HepG2 (cell line): ENCODE results near the gene SLC6A16. TPM values are rescaled to one million over a fixed set of nuclear protein-coding genes. Genes with fewer than 3 reads are reported as not detected.
A peak's percentile ranks its signal among the peaks of the same experiment; 100 is the strongest.

ENCODE experiments used
- AGO1 ChIP-seq: fragments of 200-400 bp; formaldehyde crosslinking; IDR thresholded peaks from 2 replicates; pipeline ENCODE4 v1.6.1; 2017; ENCODE audit warnings: mild to moderate bottlenecking, low read depth, low read length, moderate library complexity; ENCODE audit not compliant: poor library complexity, severe bottlenecking
- CBX5 ChIP-seq: sonication (generic); formaldehyde crosslinking; IDR thresholded peaks from 2 replicates; pipeline ENCODE4 v1.4.0; 2020; ENCODE audit warnings: missing genetic modification reagents, borderline replicate concordance
- CREM ChIP-seq, 2 experiments: sonication (generic) in 1 of 2; formaldehyde crosslinking in 1 of 2; IDR thresholded peaks; 2 replicates each; pipeline versions ENCODE4 v1.4.0 to v1.6.1; 2016 to 2020; ENCODE audit warnings: antibody characterized with exemption in 1 of 2, mild to moderate bottlenecking in 1 of 2, missing genetic modification reagents in 1 of 2
- EZH2 ChIP-seq: conservative IDR thresholded peaks from 2 replicates; pipeline ENCODE4 v1.6.1; 2012; ENCODE audit warnings: mild to moderate bottlenecking, low read depth, low read length, moderate library complexity
- HNF1B ChIP-seq: sonication (generic); formaldehyde crosslinking; IDR thresholded peaks from 2 replicates; pipeline ENCODE4 v1.5.1; 2020; ENCODE audit warnings: mild to moderate bottlenecking, moderate library complexity, missing genetic modification reagents
- KLF15 ChIP-seq: sonication (generic); formaldehyde crosslinking; IDR thresholded peaks from 2 replicates; pipeline ENCODE4 v1.8.1; 2023; ENCODE audit warnings: borderline replicate concordance, mild to moderate bottlenecking, inconsistent platforms, missing genetic modification reagents, mixed read lengths
- KLF16 ChIP-seq, 2 experiments: sonication (generic) in 1 of 2; formaldehyde crosslinking in 1 of 2; IDR thresholded peaks; 2 replicates each; pipeline versions ENCODE4 v1.6.1 to v1.8.0; 2016 to 2023; ENCODE audit warnings: missing genetic modification reagents in 2 of 2, missing compliant biosample characterization in 1 of 2
- MED1 ChIP-seq: sonication (generic); formaldehyde crosslinking; IDR thresholded peaks from 2 replicates; pipeline ENCODE4 v1.4.0; 2020; ENCODE audit warnings: missing genetic modification reagents
- MLXIP ChIP-seq: sonication (generic); formaldehyde crosslinking; IDR thresholded peaks from 2 replicates; pipeline ENCODE4 v1.9.0; 2021; ENCODE audit warnings: missing genetic modification reagents, borderline replicate concordance
- POGZ ChIP-seq: sonication (generic); formaldehyde crosslinking; IDR thresholded peaks from 2 replicates; pipeline ENCODE4 v1.4.0; 2020; ENCODE audit warnings: mild to moderate bottlenecking, missing genetic modification reagents
- RBM39 ChIP-seq: fragments of 200-400 bp; formaldehyde crosslinking; IDR thresholded peaks from one replicate; pipeline ENCODE4 v1.6.1; 2018; ENCODE audit warnings: antibody characterized with exemption, mild to moderate bottlenecking, low read depth, low read length; ENCODE audit not compliant: poor library complexity, severe bottlenecking
- SOX5 ChIP-seq: IDR thresholded peaks from 2 replicates; pipeline ENCODE4 v1.6.1; 2016; ENCODE audit warnings: borderline replicate concordance
- TAF1 ChIP-seq: sonication (generic); formaldehyde crosslinking; IDR thresholded peaks from 2 replicates; pipeline ENCODE4 v1.4.0; 2020; ENCODE audit warnings: missing genetic modification reagents
- ZBTB4 ChIP-seq: sonication (generic); formaldehyde crosslinking; IDR thresholded peaks from 2 replicates; pipeline ENCODE4 v1.4.0; 2020; ENCODE audit warnings: missing genetic modification reagents, mild to moderate bottlenecking, borderline replicate concordance
- ZNF441 ChIP-seq: sonication (generic); formaldehyde crosslinking; IDR thresholded peaks from 2 replicates; pipeline ENCODE4 v1.7.0; 2021; ENCODE audit warnings: missing genetic modification reagents, borderline replicate concordance
- ZNF891 ChIP-seq: sonication (generic); formaldehyde crosslinking; IDR thresholded peaks from 2 replicates; pipeline ENCODE4 v1.5.0; 2020; ENCODE audit warnings: mild to moderate bottlenecking, missing genetic modification reagents
- polyA plus RNA-seq, 8 experiments: library from polyadenylated mRNA; depleted of rRNA in 3 of 8; stranded (reverse) in 7 of 8; unstranded in 1 of 8; fragments of >200 nt; fragmentation: Illumina TruSeq in 4 of 8; extraction: Trizol in 4 of 8; gene quantifications; 2 replicates each; pipeline versions ENCODE4 v1.2.1 to v1.2.3, GENCODE V29; 2011 to 2016; ENCODE audit warnings: low read depth in 4 of 8, missing spikeins in 1 of 8, mixed read lengths in 1 of 8; ENCODE audit not compliant: insufficient read depth in 1 of 8
- total RNA-seq, 5 experiments: library from RNA; depleted of rRNA; stranded (reverse); fragments of >200 nt; fragmentation: Illumina TruSeq; extraction: Trizol; gene quantifications; 2 replicates each; pipeline ENCODE4 v1.2.3, GENCODE V29; 2016; ENCODE audit warnings: low read depth in 1 of 5
- TF ChIP-seq, protein P1 (sequence below): sonication (generic); formaldehyde crosslinking; IDR thresholded peaks from 2 replicates; pipeline ENCODE4 v1.5.0; 2020; ENCODE audit warnings: mild to moderate bottlenecking, missing genetic modification reagents

The SLC6A16 gene
- total and polyA plus RNA-seq, 2 of the 13 experiments (the other 11 are each of a cell fraction or from before 2014, with no cell fraction given) = 0.07 to 0.18 TPM

DNA sequence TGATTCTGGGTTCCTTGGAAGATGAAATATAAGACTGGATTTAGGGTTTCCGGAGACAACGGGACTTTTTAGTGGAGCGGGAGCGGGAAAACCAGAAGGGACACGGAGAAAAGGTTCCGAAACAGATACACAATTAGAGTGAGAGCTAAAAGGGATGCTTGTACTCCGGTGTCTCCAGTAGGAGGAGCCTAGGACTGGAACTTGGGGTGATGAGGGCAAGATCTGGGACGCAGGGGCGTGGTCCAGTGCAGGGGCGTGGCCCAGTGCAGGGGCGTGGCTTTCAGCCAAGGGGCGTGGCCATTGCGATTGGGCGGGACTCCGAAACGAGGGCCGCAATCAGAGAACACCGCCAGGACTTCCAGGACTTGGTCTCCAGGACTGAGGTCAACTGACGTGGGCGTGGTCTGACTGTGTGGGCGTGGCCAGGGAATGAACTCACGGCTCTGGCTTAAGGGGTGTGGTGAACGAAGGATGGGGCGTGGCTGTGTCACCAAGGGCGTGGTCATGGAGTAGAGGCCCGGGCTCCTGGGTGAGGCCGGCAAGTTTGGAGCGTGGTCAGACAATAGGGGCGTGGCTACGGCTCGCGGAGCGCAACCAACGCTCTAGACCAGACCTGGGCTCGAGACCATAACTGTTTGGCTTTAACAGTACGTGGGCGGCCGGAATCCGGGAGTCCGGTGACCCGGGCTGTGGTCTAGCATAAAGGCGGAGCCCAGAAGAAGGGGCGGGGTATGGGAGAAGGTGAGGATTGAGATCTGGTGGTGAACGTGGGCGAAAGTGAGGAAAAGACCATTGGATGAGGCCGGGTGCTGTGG lies 38.5 kb upstream of the SLC6A16 start, which contains the start of gene DKKL1 (continued):
- no peak for TF ChIP-seq ZBTB4
- no peak; the same call in 1 of the 2 replicates for TF ChIP-seq SOX5
- TF ChIP-seq ZNF891 (CRISPR knock-in tag) = peak; percentile 50; the same call in 1 of the 2 replicates
- no peak for TF ChIP-seq EZH2
- no peak for TF ChIP-seq TAF1 (CRISPR knock-in tag)
- TF ChIP-seq, protein P1, sequence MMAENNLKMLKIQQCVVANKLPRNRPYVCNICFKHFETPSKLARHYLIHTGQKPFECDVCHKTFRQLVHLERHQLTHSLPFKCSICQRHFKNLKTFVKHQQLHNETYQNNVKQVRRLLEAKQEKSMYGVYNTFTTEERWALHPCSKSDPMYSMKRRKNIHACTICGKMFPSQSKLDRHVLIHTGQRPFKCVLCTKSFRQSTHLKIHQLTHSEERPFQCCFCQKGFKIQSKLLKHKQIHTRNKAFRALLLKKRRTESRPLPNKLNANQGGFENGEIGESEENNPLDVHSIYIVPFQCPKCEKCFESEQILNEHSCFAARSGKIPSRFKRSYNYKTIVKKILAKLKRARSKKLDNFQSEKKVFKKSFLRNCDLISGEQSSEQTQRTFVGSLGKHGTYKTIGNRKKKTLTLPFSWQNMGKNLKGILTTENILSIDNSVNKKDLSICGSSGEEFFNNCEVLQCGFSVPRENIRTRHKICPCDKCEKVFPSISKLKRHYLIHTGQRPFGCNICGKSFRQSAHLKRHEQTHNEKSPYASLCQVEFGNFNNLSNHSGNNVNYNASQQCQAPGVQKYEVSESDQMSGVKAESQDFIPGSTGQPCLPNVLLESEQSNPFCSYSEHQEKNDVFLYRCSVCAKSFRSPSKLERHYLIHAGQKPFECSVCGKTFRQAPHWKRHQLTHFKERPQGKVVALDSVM (CRISPR knock-in tag) = peak; percentile 100
- peak; percentile 7; the same call in 1 of the 2 replicates for TF ChIP-seq CBX5
- peak in 1 of 2 experiments; percentile 53; a peak in 2 of 4 replicates for TF ChIP-seq KLF16 (CRISPR knock-in tag; IDR thresholded peaks at IDR 0.05)
- TF ChIP-seq CREM (IDR thresholded peaks at IDR 0.05) = peak; percentile 36; the same call in 1 of the 2 replicates
- TF ChIP-seq CREM (CRISPR knock-in tag; IDR thresholded peaks at IDR 0.05) = no peak
- TF ChIP-seq MLXIP (CRISPR knock-in tag) = no peak
- peak; percentile 68 for TF ChIP-seq RBM39
- TF ChIP-seq KLF15 (CRISPR knock-in tag) = no peak
- peak; percentile 68; the same call in 1 of the 2 replicates for TF ChIP-seq POGZ (CRISPR knock-in tag)
- peak; percentile 35; the same call in 1 of the 2 replicates for TF ChIP-seq MED1 (CRISPR knock-in tag)
- TF ChIP-seq AGO1 = no peak
- TF ChIP-seq ZNF441 = no peak
- TF ChIP-seq HNF1B (CRISPR knock-in tag) = peak; percentile 67
